HG03095 (cell line): Measurements from ENCODE around the gene DFFB.
"Not testable (repeated sequence)": the region's sequence is repeated elsewhere in the genome, so short reads cannot be mapped to it uniquely, and the experiment has no call there.

Experiments
- ATAC-seq: cut with Tn5 transposase; IDR thresholded peaks from one replicate; pipeline ENCODE4 v1.9.1; 2021; ENCODE audit warnings: moderate library complexity; ENCODE audit not compliant: unreplicated experiment

DFFB gene

DNA sequence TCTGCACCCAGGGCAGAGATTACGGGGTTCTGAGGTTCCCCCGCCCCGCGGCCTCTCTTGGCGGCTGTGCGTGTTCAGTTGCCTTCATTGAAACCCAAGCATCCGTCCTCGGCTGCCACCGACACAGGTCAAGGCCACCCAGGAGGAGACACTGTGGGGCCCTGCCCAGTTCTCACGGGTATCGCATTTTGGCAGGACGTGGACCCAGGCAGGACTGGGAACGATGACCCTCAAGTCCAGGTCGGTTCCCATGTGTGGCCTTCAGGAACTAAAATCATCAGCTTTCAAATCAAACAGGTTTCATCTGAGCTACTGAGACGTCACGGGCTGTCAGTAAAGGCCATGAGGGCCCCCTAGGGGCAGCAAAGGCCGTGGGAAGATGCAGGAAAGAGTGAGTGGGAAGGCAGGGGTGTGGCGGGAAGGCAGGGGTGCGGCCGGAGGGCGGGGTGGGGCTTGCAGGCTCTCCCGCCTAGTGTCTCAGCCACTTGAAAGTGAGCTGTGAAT is 49.8 kb downstream of the DFFB start:
- ATAC-seq = no peak

DNA sequence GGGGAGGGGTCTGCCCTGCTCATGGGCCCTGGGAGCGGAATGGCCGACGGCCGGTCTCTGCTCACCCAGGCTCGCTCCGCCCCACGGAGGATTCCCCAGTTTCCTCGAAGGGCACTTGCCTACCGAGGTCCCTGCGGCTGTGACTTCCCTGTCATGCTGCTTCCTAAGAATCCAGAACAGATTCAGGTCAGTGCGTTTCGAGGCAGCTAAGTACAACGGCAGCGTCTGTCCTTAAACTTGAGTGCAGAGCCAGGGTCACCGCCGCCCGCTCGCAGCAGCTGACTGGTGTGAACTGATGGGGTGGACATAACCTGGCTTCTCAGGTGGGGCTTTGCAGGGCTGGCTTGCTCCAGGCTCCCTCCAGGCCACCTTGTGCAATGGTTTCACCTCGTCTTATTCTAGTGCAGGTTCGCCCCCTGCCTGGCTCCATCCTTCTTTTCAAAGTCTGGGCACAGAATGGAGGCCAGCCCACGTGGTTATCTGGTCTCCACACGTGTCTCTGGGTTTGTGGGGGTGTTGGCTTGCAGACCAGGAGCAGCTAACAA is 50.4 kb downstream of the DFFB start:
- ATAC-seq = no peak

- no peak for ATAC-seq
These were observed 51.7 kb downstream of the DFFB start for GRCh38 chr1:3908886-3909517.

DNA sequence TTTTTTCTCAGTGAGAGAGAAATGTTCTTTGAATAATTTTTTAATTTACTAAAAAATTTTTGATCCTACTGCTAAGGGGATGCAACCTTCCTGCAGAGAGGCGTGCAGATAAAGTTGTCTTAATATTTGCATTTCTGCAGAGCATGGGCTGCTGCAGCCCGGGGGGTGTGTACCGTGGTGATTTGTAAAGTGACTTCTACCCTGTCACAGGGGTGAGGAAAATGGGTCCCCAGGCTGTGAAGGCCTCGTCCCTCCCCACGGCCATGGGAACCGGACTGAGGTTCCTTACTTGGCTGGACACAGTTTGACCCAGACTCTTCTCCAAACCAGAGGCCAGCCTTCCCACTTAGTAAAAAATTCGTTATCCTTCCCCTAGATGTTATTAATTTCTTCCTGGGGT is 52.3 kb downstream of the DFFB start:
- no peak for ATAC-seq

DNA sequence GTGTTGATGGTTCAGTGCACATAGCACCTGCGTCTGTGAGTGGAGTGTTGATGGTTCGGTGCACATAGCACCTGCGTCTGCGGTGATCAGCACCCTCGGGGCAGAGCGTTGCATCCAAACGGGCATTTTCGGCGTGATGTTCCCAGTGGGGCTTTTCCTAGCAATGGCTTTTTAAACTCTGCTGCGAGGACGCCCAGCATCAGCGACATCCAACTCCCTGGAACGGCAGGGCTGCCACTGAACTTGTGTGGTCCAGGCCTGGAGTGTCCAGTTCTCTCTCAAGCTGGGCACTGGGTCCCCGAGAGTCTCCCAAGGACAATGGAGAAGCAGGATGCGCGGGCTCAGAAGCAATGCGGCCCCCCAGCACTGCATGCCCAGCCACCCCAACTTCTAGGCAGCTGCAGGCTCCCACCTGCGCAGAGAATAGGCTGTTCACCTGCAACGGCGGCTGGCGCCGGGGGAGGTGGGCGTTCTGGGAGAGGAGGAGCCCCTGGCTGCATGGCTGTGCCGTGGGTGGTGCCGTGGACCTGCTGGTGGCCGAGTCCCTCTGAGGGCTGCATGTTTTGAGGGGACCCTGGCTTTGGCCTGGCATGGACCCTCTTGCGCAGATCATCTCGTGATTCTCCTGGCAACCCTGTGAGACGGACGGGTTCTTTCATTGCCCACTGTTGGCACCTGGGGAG is 52.9 kb downstream of the DFFB start:
- ATAC-seq = no peak

DNA sequence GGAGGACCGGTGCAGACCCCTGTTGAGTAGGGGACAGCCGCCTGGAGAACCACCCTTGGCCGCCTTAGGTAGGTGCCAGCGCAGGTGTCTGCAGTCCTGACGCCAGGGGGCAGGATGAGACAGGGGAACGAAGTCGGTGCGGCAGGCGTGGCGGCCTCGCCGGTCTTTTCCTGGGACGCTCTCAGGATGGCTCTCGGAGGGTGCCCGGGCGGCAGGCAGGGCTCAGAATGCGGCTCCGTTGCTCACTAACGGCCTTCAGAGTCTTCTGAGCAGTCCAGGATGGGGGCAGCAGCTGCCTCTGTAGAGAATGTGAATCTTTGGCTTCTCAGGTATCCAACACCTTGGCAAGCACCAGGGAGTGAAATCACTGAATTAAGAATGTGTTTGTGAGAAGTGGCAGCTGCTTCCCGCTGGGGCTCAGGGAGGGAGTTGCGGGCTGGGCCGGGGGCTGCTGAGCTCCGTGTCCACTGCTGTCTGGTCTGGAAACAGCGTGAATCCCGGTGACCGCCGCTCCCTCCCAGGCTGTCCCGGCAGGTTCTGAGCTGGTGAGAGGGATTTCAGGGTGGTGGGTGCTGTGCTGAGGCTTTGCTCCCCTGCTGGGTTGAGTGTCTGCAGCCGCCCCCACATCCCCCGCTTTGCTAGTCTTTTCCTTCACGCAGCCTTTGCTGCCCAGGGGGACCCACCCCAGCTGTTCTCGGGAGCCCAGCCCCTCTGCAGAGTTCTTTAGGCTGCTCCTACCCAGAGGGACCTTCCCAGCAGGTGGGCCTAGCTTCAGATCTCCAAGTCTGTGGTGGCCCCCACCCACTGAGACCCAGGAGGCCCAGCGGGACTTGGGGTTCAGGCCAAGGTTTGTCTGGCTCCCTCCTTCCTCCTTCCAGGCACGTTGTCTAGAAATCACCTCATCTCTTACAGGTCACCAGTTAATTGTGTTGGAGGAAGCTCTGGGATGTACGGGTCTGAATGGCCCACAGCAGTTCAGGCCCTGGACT is 53.9 kb downstream of the DFFB start:
- no peak for ATAC-seq

- no peak for ATAC-seq
These were observed 54.9 kb downstream of the DFFB start for GRCh38 chr1:3911981-3912808.

DNA sequence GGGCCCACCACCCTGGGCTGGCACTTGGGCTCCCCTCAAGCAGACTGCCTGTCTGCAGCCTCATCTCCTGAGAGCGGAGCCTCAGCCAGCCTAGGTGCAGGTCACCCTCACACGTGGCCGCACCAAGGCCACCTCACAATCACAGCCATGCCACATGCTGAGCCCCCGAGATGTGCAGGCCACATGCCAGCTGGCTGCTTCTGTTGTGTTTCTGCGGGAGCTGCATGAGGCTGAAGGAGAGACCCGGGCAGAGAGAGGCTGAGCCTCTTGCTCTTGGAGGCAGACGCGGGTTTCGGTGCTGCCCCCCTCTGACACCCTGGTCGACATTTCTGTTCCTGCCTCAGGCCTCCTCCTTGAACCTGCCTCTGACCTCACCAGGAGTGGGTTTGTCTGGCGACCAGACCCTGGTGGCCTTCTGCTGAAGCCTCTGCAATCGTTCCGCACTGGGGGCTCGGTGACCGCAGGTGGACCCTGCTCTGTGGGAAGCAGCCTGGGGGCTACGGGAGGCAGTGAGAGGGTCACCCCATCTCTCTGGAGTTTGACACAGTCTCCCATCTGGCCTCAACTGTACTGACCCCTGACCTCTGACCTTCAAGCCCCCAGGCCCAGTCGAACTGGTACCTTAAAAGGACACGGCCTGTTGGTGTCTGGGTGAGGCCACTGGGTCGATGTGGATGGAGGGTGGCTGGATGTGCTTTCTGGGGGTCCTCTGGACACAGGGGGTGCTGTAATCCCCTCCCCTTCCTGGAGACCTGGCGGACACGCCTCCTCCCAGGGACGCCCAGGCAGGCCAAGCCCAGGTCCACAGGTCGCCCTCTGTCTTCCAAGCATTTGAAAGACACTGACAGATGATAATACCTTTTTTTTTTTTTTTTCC is 55.8 kb downstream of the DFFB start:
- ATAC-seq = no peak

- no peak for ATAC-seq
These were observed 57.1 kb downstream of the DFFB start for GRCh38 chr1:3914331-3914851.

DNA sequence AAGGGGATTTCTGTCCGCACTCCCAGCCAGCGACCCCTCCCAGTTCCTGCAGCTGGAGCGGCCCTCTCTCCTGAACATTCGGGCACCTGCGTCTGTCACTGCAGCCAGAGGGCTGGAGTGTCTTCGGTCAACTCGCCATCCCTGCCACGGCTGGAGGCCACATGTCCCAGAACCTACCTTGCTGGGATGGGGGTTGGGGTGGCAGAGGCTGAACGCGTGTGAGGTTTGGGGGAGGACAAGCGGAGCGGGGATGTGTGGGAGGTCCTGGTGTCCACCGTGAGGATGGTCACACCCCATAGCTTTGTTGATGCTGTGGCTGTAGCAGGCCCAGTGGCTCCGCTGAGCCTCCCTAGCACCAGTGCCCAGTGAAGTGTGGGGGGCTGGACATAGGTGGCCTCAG is 57.6 kb downstream of the DFFB start:
- no peak for ATAC-seq

GRCh38 chr1:3915551-3916121 is 58.4 kb downstream of the DFFB start:
- no peak for ATAC-seq

GRCh38 chr1:3917761-3918160 is 60.5 kb downstream of the DFFB start:
- ATAC-seq = no peak

DNA sequence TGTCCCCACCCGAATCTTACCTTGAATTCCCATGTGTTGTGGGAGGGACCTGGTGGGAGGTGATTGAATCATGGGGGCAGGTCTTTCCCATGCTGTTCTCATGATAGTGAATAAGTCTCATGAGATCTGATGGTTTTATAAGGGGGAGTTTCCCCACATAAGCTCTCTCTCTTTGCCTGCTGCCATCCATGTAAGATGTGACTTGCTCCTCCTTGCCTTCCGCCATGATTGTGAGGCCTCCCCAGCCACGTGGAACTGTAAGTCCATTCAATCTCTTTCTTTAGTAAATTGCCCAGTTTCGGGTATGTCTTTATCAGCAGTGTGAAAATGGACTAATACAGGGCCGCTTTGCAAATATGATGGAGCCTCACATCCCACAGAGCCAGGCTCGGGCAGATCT is 61.1 kb downstream of the DFFB start:
- ATAC-seq = not testable (repeated sequence)

GRCh38 chr1:3918966-3919611 is 61.8 kb downstream of the DFFB start:
- no peak for ATAC-seq

DNA sequence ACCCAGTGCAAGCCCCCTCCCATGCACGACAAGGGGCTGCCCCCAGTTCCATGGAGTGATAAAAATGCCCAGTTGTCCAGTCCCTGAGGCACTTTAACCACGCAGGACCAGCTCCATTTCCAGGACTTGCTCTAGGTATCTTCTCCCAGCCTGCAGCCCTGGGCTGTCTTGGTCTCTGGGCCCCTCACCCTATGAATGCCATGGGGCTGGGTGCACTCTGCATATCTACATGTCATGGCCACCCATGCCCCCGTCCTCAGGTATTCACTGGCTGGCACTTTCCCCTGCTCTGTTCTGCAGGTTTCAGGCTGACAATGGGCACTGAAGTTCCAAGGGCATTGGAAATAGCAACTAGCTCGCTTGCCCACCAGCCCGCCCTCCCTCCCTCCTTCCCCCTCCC is 62.4 kb downstream of the DFFB start:
- no peak for ATAC-seq

GRCh38 chr1:3921765-3922164 is 64.5 kb downstream of the DFFB start:
- no peak for ATAC-seq

DNA sequence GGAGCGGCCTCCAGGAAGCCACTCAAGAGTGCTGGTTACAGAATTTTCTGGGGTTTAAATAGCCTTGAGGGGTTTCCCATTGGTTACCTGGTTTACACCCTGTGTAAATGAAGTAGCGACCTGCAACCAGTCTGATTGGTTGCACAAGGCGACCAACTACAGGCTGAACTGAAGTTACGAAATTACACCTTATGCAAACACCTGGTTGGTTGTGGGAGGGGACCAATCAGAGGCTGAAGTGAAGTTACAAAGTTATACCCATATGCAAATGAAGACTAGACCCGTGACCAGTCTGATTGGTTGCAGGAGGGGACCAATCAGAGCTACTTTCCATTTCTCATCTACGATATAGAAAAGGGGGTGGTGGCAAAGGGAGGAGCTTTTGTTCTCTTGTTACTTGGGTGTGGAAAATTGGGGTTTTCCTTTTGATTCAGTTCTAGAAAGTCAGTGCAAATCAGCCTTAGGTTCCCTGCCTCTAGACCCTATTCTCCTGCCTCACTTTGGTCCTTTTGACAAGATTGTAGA is 65.0 kb downstream of the DFFB start:
- no peak for ATAC-seq

DNA sequence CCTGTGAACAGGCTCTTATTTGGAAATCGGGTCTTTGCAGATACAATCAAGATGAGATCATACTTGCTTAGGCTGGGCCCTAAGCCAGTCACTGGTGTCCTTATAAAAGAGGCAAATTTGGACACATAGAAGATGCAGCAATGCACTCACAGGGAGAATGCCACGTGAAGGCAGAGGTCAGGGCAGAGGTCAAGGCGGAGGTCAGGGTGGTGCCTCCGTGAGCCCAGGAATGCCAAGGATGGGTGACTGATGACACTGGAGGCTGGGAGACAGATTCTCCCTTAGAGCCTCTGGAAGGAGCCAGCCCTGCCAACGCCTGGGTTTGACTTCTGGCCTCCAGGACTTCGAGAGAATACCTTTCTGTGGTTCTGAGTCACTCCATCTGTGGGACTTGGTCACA is 65.6 kb downstream of the DFFB start:
- ATAC-seq = no peak
